Transverse colon (tissue), 4 donors: ENCODE results near the gene SLC30A10. TPM values are rescaled to one million over a fixed set of nuclear protein-coding genes. Genes with fewer than 3 reads are reported as not detected.
"Not testable (repeated sequence)": the region's sequence is repeated elsewhere in the genome, so short reads cannot be mapped to it uniquely, and the experiment has no call there.

Experiments used
- DNase-seq: peaks from one replicate; pipeline ENCODE4 v3.0.0-alpha.2; 2019
- H3K27ac ChIP-seq, 4 donors: fragments of 200-600 bp; sonication (generic); 2 replicates each; pipeline ENCODE4 v1.5.1; 2016 to 2018; ENCODE audit warnings: inconsistent platforms in 4 of 4
- H3K27me3 ChIP-seq: fragments of 200-600 bp; sonication (generic); 2 replicates; pipeline ENCODE4 v1.5.1; 2017; ENCODE audit warnings: inconsistent platforms
- H3K36me3 ChIP-seq, 4 donors: fragments of 200-600 bp; sonication (generic); 2 replicates each; pipeline ENCODE4 v1.5.1; 2017 to 2019; ENCODE audit warnings: inconsistent platforms in 4 of 4
- H3K4me1 ChIP-seq, 4 donors: fragments of 200-600 bp; sonication (generic); 2 replicates each; pipeline ENCODE4 v1.5.1; 2017 to 2020; ENCODE audit warnings: inconsistent platforms in 4 of 4
- H3K4me3 ChIP-seq, 4 donors: fragments of 200-600 bp; sonication (generic); 1 replicate in 1 of 4; 2 replicates in 3 of 4; pipeline versions ENCODE4 v1.5.1 to v1.6.1; 2017 to 2019; ENCODE audit warnings: inconsistent platforms in 4 of 4
- H3K9me3 ChIP-seq, 2 donors: fragments of 200-600 bp; sonication (generic); 2 replicates each; pipeline ENCODE4 v1.5.1; 2017 to 2019; ENCODE audit warnings: inconsistent platforms in 2 of 2
- CTCF ChIP-seq, 5 experiments: fragments of 200-600 bp in 3 of 5; fragments of 450-650 bp in 2 of 5; sonication (generic) in 3 of 5; IDR thresholded peaks; 1 replicate in 2 of 5; 2 replicates in 3 of 5; pipeline ENCODE4 v1.5.1; 2016 to 2017; ENCODE audit warnings: antibody characterized with exemption in 5 of 5, inconsistent platforms in 3 of 5, mild to moderate bottlenecking in 2 of 5, moderate library complexity in 1 of 5
- EP300 ChIP-seq: sonication (generic); formaldehyde crosslinking; IDR thresholded peaks from one replicate; pipeline ENCODE4 v1.6.1; 2017; ENCODE audit warnings: antibody characterized with exemption, low read depth
- POLR2A ChIP-seq: fragments of 450-650 bp; IDR thresholded peaks from one replicate; pipeline ENCODE4 v1.6.1; 2016; ENCODE audit warnings: antibody characterized with exemption, mild to moderate bottlenecking, moderate library complexity
- POLR2AphosphoS5 ChIP-seq, 3 donors: sonication (generic); formaldehyde crosslinking; IDR thresholded peaks; one replicate each; pipeline ENCODE4 v1.6.1; 2016; ENCODE audit warnings: antibody characterized with exemption in 3 of 3
- WGBS, 2 donors: methylation state at CpG; one replicate each; pipeline ENCODE4 v1.1.5; 2018; ENCODE audit warnings: low coverage in 1 of 2; 5-methylcytosine and 5-hydroxymethylcytosine counted together
- in situ Hi-C, 4 donors: fragments of 200-750 bp; cut with MboI; loops; one replicate each; pipeline versions ENCODE4 v1.15.0 to v1.15.1; 2017; ENCODE audit warnings: low sequenced_read_pairs in 3 of 4, low pct_ligation_motif_present in 1 of 4, low pct_unique_long_range_greater_than_20kb in 1 of 4
- intact Hi-C: fragments of 100-400 bp; cut with DNase I; formaldehyde crosslinking; loops from one replicate; pipeline ENCODE4 v1.15.1; 2023; ENCODE audit warnings: low total_unique reads
- total RNA-seq, 4 donors: library from RNA; depleted of rRNA; stranded (reverse); fragments of >200 nt; gene quantifications; one replicate each; pipeline ENCODE4 v1.1.0, GENCODE V29; 2016

SLC30A10 gene
- total RNA-seq, 4 donors from 2014 or later: 19.2 to 79.3 (median 22.1) TPM; not detected in 1

GRCh38 chr1:219945795-219946194, 17.4 kb upstream of the SLC30A10 start:
- H3K27ac ChIP-seq: no peak overlapping the region
- intact Hi-C loops (no loop called here), in situ Hi-C loops (no loop called here)
- H3K4me1 ChIP-seq: no peaks in the 10 kb centered on the region
- H3K4me3 ChIP-seq: no peak overlapping the region
- no peak for DNase-seq
- H3K27me3 ChIP-seq: peaks cover 65% of the 10 kb centered on the region
- H3K36me3 ChIP-seq: no peaks in the 10 kb centered on the region
- TF ChIP-seq CTCF (IDR thresholded peaks at IDR 0.05) (no peak), POLR2A (no peak), POLR2AphosphoS5 (IDR thresholded peaks at IDR 0.05) (no peak), EP300 (no peak)
- H3K9me3 ChIP-seq: no peaks in the 10 kb centered on the region

- Histone ChIP-seq H3K4me1 (no peaks in the 10 kb centered on the region), H3K27ac (no peak overlapping the region), H3K27me3 (peaks cover 84% of the 10 kb centered on the region), H3K9me3 (no peaks in the 10 kb centered on the region), H3K36me3 (no peaks in the 10 kb centered on the region), H3K4me3 (no peak overlapping the region)
- in situ Hi-C loops: no loop called here
- DNase-seq: no peak
- intact Hi-C loops: no loop called here
- TF ChIP-seq POLR2AphosphoS5 (IDR thresholded peaks at IDR 0.05) (no peak), POLR2A (no peak), CTCF (IDR thresholded peaks at IDR 0.05) (no peak), EP300 (no peak)
- 70% methylated on average over 2 of the region's 2 CpGs; no CpG with 5 or more reads in 1 of the 2 donors for WGBS, 2 donors
These were observed 13.1 kb upstream of the SLC30A10 start for GRCh38 chr1:219941179-219942118.

- intact Hi-C loops: no loop called here
- H3K36me3 ChIP-seq: no peaks in the 10 kb centered on the region
- 45 to 64% methylated on average over 3 of the region's 3 CpGs for WGBS, 2 donors
- H3K27me3 ChIP-seq: peaks cover 85% of the 10 kb centered on the region
- TF ChIP-seq POLR2AphosphoS5 (IDR thresholded peaks at IDR 0.05): no peak
- no peak for TF ChIP-seq CTCF (IDR thresholded peaks at IDR 0.05)
- no peak for TF ChIP-seq POLR2A
- TF ChIP-seq EP300: no peak
- in situ Hi-C loops: no loop called here
- no peak for DNase-seq
- H3K9me3 ChIP-seq: no peaks in the 10 kb centered on the region
- no peaks in the 10 kb centered on the region for H3K4me1 ChIP-seq
- no peak overlapping the region for H3K4me3 ChIP-seq
- H3K27ac ChIP-seq: no peak overlapping the region
These were observed 12.3 kb upstream of the SLC30A10 start for GRCh38 chr1:219940707-219941106.

GRCh38 chr1:219938706-219939105, 10.3 kb upstream of the SLC30A10 start:
- no peak overlapping the region for H3K4me3 ChIP-seq
- H3K36me3 ChIP-seq: no peaks in the 10 kb centered on the region
- peaks cover 82% of the 10 kb centered on the region for H3K27me3 ChIP-seq
- no peaks in the 10 kb centered on the region for H3K4me1 ChIP-seq
- DNase-seq: no peak
- TF ChIP-seq EP300: no peak
- no peak for TF ChIP-seq POLR2A
- TF ChIP-seq POLR2AphosphoS5 (IDR thresholded peaks at IDR 0.05): no peak
- no peak for TF ChIP-seq CTCF (IDR thresholded peaks at IDR 0.05)
- H3K9me3 ChIP-seq: no peaks in the 10 kb centered on the region
- intact Hi-C loops (no loop called here), in situ Hi-C loops (no loop called here)
- no peak overlapping the region for H3K27ac ChIP-seq
- 8 to 11% methylated on average over 2 of the region's 2 CpGs for WGBS, 2 donors

GRCh38 chr1:219933763-219934162, 5.4 kb upstream of the SLC30A10 start:
- H3K27me3 ChIP-seq: peaks cover 60% of the 10 kb centered on the region
- H3K9me3 ChIP-seq, DNase-seq, H3K4me1 ChIP-seq, H3K36me3 ChIP-seq, in situ Hi-C loops, H3K27ac ChIP-seq, intact Hi-C loops, H3K4me3 ChIP-seq: not testable (repeated sequence)
- 64 to 79% methylated on average over 6 to 11 of the region's 11 CpGs for WGBS, 2 donors
